Measurements from ENCODE around the gene C1orf21.

DNA sequence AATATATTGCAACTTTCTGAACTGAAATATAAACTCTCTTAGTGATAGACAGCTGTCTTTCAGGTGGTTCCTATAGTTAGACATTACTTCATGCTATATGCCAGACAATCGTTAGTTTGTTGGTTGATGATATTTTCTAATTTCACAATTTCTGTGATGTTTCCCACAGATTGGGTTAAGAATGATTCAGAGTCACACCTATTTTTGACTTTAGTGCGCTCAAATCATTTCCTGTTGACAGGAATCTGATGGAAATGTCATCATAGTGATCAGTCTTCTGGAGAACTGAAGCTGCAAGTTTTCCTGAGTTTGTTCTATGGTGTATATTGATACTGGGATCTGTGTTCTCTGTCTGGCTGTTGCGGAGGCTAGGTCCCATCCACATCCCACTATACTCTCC lies 119.7 kb downstream of the C1orf21 start:
- TF ChIP-seq GATA3 (IDR thresholded peaks at IDR 0.05; ENCODE audit: low read depth, low read length) (no peak), GATA2 (IDR thresholded peaks at IDR 0.05; ENCODE audit: low read depth, low read length) (no peak)
